Adrenal gland (tissue), 12 donors: ENCODE results near the gene AKAP10. TPM values are rescaled to one million over a fixed set of nuclear protein-coding genes. Genes with fewer than 3 reads are reported as not detected.

Source experiments
- DNase-seq, 7 donors: peaks; one replicate each; pipeline ENCODE4 v3.0.0-alpha.2; 2019 to 2020
- H3K27ac ChIP-seq, 5 donors: fragments of 200-600 bp; sonication (generic) in 4 of 5; 1 replicate in 3 of 5; 2 replicates in 2 of 5; pipeline versions ENCODE4 v1.5.1 to v1.8.0; 2016 to 2020; ENCODE audit warnings: mild to moderate bottlenecking in 1 of 5
- H3K27me3 ChIP-seq: fragments of 200-600 bp; 2 replicates; pipeline ENCODE4 v1.8.0; 2021
- H3K36me3 ChIP-seq, 2 donors: fragments of 200-600 bp; replicated peaks in 1 of 2; 1 replicate in 1 of 2; 2 replicates in 1 of 2; pipeline versions ENCODE4 v1.5.1 to v1.8.0; 2018 to 2022
- H3K4me1 ChIP-seq, 2 donors: fragments of 200-600 bp; replicated peaks in 1 of 2; 1 replicate in 1 of 2; 2 replicates in 1 of 2; pipeline versions ENCODE4 v1.5.1 to v1.8.0; 2018 to 2021
- H3K4me3 ChIP-seq, 4 donors: fragments of 200-600 bp; sonication (generic) in 3 of 4; one replicate each; pipeline ENCODE4 v1.5.1; 2016 to 2018
- H3K9me3 ChIP-seq, 3 donors: fragments of 200-600 bp; sonication (generic) in 1 of 3; replicated peaks in 1 of 3; 1 replicate in 2 of 3; 2 replicates in 1 of 3; pipeline versions ENCODE4 v1.5.1 to v1.8.0; 2016 to 2021
- CTCF ChIP-seq, 6 experiments: fragments of 450-650 bp in 4 of 6; fragments of 200-600 bp in 2 of 6; sonication (generic) in 1 of 6; IDR thresholded peaks; 1 replicate in 5 of 6; 2 replicates in 1 of 6; pipeline versions ENCODE4 v1.5.1 to v1.8.0; 2016 to 2021; ENCODE audit warnings: antibody characterized with exemption in 6 of 6, mild to moderate bottlenecking in 2 of 6, moderate library complexity in 1 of 6
- POLR2A ChIP-seq, 2 donors: fragments of 450-650 bp; IDR thresholded peaks; one replicate each; pipeline ENCODE4 v1.6.1; 2017; ENCODE audit warnings: antibody characterized with exemption in 2 of 2, mild to moderate bottlenecking in 2 of 2, moderate library complexity in 1 of 2
- WGBS, 4 donors: extraction: QIAGEN DNeasy Blood & Tissue Kit in 2 of 4; methylation state at CpG; one replicate each; pipeline versions ENCODE4 v1.1.5 to v1.1.7; 2013 to 2017; 5-methylcytosine and 5-hydroxymethylcytosine counted together
- intact Hi-C, 2 donors: fragments of 100-400 bp; cut with DNase I; formaldehyde crosslinking; loops; one replicate each; pipeline versions ENCODE4 v1.14.1 to v1.15.0; 2022 to 2023
- polyA plus RNA-seq, 3 donors: library from polyadenylated mRNA; stranded (reverse); fragments of 200-250 nt in 2 of 3; fragments of 350-450 nt in 1 of 3; fragmentation: Illumina TruSeq in 1 of 3; extraction: RNeasy Lipid Tissue Mini Kit (QIAGEN cat#74804) in 1 of 3; gene quantifications; one replicate each; pipeline ENCODE4 v1.2.3, GENCODE V29; 2013 to 2014
- total RNA-seq, 9 donors: library from RNA; depleted of rRNA in 4 of 9; stranded (reverse); fragments of >200 nt in 4 of 9; fragments of 120-200 nt in 1 of 9; fragmentation: NEBNext Ultra II Directional in 1 of 9; extraction: Animal tissue kit (Norgen Biotek cat#: 25700) in 1 of 9; gene quantifications; one replicate each; pipeline versions ENCODE4 v1.1.0 to v1.2.4, GENCODE V29; 2013 to 2023
- donor health status: healthy with polysubstance abuse.
- donor health status: Bipolar disorder and iron deficiency.
- donor health status: DM: yes; HTN: yes; CAD: no.
- donor health status: DM: no; HTN: no; CAD: no.
- donor health status: DM: no; HTN: no; CAD: no.
- donor health status: DM: yes; HTN: yes; CAD: no.

Gene AKAP10
- total and polyA plus RNA-seq, 12 donors: 8.1 to 52.7 (median 33.2) TPM

DNA sequence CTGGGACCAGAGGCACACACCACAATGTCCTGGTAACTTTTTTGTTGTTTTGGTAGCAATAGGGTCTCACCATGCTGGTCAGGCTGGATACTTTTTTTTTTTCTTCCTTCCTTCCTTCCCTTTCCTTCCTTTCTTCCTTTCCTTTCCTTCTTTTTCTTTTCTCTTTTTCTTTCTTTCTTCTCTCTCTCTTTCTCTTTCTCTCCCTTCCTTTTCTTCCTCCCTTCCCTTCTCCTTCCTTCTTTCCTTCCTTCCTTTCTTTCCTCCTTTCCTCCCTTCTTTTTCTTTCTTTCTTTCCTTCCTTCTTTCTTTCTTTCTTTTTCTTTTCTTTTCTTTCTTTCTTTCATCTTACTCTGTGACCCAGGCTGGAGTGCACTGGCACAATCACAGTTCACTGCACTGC lies 91.5 kb downstream of the AKAP10 start:
- intact Hi-C loops: no loop called here
- no peak for DNase-seq
- Histone ChIP-seq H3K27ac (no peak overlapping the region), H3K27me3 (no peaks in the 10 kb centered on the region), H3K4me3 (no peak overlapping the region), H3K4me1 (no peaks in the 10 kb centered on the region), H3K36me3 (no peaks in the 10 kb centered on the region), H3K9me3 (no peaks in the 10 kb centered on the region)
- TF ChIP-seq CTCF (IDR thresholded peaks at IDR 0.05): no peak
- TF ChIP-seq POLR2A (IDR thresholded peaks at IDR 0.05): no peak

GRCh38 chr17:19883537-19884215 lies 94.0 kb downstream of the AKAP10 start:
- TF ChIP-seq CTCF (IDR thresholded peaks at IDR 0.05): no peak
- TF ChIP-seq POLR2A (IDR thresholded peaks at IDR 0.05): no peak
- Histone ChIP-seq H3K4me1 (no peaks in the 10 kb centered on the region), H3K4me3 (no peak overlapping the region), H3K27me3 (no peaks in the 10 kb centered on the region), H3K36me3 (no peaks in the 10 kb centered on the region), H3K9me3 (no peaks in the 10 kb centered on the region), H3K27ac (no peak overlapping the region)
- intact Hi-C loops: no loop called here
- WGBS, 4 donors: 88 to 93% (median 92%) methylated on average over 8 of the region's 8 CpGs
- no peak for DNase-seq

GRCh38 chr17:19880393-19880792 lies 97.2 kb downstream of the AKAP10 start:
- no peaks in the 10 kb centered on the region for H3K4me1 ChIP-seq
- DNase-seq: no peak
- no peak overlapping the region for H3K27ac ChIP-seq
- 70 to 79% (median 72%) methylated on average over 4 of the region's 4 CpGs for WGBS, 4 donors
- no peaks in the 10 kb centered on the region for H3K27me3 ChIP-seq
- TF ChIP-seq POLR2A (IDR thresholded peaks at IDR 0.05): no peak
- TF ChIP-seq CTCF (IDR thresholded peaks at IDR 0.05): no peak
- no peak overlapping the region for H3K4me3 ChIP-seq
- no peaks in the 10 kb centered on the region for H3K36me3 ChIP-seq
- no peaks in the 10 kb centered on the region for H3K9me3 ChIP-seq
- intact Hi-C loops: no loop called here

DNA sequence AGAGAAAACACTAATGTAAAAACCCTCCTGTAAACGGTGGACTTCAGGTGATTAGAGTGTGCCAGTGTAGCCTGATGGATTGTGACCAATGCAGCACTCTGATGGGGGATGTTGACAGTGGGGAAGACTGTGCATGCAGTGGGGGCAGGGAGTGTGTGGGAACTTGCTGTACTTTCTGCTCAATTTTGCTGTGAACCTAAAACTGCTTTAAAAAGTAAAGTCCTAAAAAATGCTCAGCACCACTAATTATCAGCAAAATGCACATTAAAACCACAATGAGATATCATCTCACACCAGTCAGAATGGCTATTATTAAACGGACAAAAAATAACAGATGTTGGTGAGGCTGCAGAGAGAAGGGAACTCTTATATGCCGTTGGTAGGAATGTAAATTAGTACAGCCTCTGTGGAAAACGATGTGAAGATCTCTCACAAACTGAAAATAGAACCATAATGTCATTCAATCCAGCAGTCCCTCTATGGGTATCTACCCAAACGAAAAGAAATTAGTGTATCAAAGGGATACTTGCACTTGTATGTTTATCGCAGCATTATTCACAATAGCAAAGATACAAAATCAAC lies 100.2 kb downstream of the AKAP10 start:
- no peak overlapping the region for H3K4me3 ChIP-seq
- TF ChIP-seq CTCF (IDR thresholded peaks at IDR 0.05) (no peak), POLR2A (IDR thresholded peaks at IDR 0.05) (no peak)
- H3K27me3 ChIP-seq: no peaks in the 10 kb centered on the region
- DNase-seq: no peak
- no peaks in the 10 kb centered on the region for H3K4me1 ChIP-seq
- 45 to 49% (median 47%) methylated on average over 6 of the region's 6 CpGs for WGBS, 4 donors
- intact Hi-C loops: no loop called here
- H3K9me3 ChIP-seq: no peaks in the 10 kb centered on the region
- no peak overlapping the region for H3K27ac ChIP-seq
- H3K36me3 ChIP-seq: no peaks in the 10 kb centered on the region
